HG02678 (cell line): ENCODE results near the gene HNRNPL.
A peak's percentile ranks its signal among the peaks of the same experiment; 100 is the strongest.
"Not testable (repeated sequence)": the region's sequence is repeated elsewhere in the genome, so short reads cannot be mapped to it uniquely, and the experiment has no call there.

Experiments
- ATAC-seq: cut with Tn5 transposase; IDR thresholded peaks from one replicate; pipeline ENCODE4 v1.9.1; 2021; ENCODE audit warnings: mild to moderate bottlenecking, moderate library complexity; ENCODE audit not compliant: unreplicated experiment

Gene HNRNPL

DNA sequence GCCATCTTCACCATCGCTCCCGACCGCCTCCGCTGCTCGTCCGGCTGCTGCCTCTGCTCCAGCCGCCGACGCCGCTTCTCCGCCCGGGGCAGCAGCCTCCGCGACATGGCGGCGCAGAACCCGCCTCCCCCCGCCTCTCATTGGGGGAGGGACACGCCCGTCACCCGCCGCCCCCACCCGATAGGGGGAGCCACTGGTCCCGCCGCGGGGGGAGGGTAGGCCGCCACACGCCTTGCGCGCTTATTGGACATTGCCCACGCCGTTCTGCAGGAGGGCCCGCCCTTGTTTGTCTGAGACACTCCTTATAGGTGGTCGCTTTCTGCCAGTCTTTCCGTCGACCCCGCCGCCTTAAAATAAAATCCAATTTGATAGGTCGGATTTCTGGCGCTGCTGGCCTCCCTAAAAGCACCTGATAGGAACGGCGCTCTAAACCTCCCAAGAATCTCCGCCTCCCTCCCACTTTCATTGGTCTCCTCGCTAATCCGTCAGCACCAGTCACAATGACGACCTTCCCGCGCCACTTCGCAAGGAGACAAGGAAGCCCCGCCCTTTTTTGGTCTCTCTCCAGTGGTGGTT, at the start of gene HNRNPL:
Gene HNRNPL (minus strand): TSS at position 127 of the 576 bp plus-strand sequence. CDS start 20 bp downstream, at position 107.
- ATAC-seq: peak; percentile 56

- ATAC-seq: no peak
These were observed 49.1 kb upstream of the HNRNPL start for GRCh38 chr19:38898788-38899446.

- ATAC-seq: no peak
These were observed 45.2 kb upstream of the HNRNPL start for GRCh38 chr19:38894968-38895367.

DNA sequence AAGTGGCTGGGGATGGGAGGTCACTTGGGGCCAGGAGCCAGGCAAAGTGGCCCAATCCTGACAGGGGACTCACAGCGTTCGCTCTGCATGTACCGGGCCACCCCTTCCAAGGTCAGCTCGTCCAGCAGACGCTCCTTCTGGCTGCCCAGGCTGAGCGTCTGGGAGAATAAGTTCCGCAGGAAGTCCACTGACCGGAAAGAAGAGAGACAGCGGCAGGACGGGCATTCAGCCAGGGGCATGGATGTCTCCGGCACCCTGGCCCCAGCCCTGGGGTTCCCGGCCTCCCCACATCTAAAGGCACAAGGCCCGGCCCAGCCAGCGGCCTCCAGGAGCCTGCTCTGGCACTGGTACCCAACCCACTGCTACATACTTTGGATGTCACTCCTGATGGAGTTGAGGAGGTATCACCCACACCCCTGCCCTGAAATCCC, 43.6 kb upstream of the HNRNPL start:
- no peak for ATAC-seq

DNA sequence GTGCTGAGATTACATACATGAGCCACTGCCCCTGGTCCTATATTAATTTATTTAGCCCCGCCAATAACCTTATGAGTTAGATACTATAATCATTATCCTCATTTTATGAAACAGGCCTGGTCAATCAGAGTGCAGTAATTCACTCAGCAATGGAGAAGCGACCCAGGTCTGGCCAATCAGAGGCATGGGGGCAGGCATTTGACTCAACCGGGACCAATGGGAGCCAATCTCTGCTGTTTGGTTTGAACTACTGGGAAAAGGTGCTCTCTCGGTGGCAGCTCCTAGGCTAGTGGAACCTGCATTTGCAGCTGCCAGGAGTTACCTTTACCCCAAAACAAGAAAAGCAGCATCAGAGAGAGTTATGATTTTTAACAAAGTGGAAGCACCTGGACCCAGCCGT, 43.1 kb upstream of the HNRNPL start:
- no peak for ATAC-seq

DNA sequence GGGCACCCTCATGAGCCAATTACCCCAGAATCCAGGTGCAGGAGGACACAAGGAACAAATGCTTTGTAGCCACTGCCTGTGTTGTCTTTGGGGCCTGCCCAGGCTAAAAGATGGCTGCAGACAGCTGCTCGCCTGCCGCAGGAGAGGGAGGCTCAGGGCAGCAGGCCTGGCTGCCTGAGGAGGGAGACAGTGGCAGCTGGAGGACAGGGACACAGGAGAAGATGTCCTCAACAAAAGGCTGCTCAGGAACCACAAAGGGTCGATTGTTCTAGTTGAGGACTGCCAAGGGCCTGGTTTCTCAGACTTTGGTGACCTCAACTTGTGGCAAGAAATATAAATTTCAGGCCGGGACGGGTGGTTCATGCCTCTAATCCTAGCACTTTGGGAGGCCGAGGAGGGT, 42.0 kb upstream of the HNRNPL start:
- ATAC-seq: no peak

- no peak for ATAC-seq
These were observed 40.9 kb upstream of the HNRNPL start for GRCh38 chr19:38890686-38891085.

DNA sequence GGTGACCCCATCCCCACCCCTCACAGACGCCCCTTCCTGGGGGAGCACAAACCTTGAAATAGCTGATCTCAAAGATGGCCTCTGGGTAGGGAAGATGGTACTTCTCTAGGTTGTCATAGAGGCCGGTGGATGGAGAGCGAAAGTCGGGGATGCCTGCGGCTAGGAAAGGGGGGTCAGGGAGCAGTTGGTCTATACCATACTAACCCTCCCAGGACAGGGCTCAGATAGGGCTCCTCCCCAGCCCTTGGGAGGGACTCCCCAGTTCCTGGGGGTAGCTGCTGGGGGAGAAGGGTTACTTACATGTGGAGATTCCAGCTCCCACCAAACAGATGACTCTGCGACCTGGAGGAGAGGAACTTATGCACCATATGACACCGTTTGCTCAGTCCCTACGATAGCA, 40.0 kb upstream of the HNRNPL start:
- ATAC-seq: no peak

- no peak for ATAC-seq
These were observed 39.1 kb upstream of the HNRNPL start for GRCh38 chr19:38888876-38889275.

DNA sequence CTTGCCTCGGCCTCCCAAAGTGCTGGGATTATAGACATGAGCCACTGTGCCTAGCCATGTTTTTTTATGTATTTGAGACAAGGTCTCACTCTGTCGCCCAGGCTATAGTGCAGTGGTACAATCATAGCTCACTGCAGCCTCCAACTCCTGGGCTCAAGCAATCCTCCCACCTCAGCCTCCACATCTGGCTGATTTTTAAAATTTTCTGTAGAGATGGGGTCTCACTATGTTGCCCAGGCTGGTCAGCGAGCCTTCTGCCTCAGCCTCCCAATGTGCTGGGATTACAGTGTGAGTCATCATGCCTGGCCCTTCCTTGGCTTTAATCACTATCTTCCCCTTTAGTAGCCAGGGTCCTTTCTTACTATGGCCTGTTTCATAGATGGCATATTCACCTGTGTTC, 34.9 kb upstream of the HNRNPL start:
- ATAC-seq: not testable (repeated sequence)

DNA sequence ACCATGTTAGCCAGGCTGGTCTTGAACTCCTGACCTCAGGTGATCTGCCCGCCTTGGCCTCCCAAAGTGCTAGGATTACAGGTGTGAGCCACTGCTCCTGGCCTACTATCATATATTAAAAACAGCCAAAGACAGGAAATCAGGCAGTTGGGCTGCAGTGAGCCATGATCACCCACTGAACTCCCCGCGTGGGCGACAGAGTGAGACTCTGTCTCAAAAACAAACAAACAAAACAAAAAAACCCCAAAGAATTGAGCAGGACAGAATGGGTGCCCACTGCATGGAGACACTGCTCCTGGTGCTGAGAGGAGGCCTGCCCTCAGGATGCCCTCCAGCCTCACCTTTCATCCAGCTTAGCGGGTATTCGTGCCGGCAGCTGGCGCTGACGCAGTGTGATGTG, 33.5 kb upstream of the HNRNPL start:
- no peak for ATAC-seq

GRCh38 chr19:38880882-38881609, 31.3 kb upstream of the HNRNPL start:
- no peak for ATAC-seq

DNA sequence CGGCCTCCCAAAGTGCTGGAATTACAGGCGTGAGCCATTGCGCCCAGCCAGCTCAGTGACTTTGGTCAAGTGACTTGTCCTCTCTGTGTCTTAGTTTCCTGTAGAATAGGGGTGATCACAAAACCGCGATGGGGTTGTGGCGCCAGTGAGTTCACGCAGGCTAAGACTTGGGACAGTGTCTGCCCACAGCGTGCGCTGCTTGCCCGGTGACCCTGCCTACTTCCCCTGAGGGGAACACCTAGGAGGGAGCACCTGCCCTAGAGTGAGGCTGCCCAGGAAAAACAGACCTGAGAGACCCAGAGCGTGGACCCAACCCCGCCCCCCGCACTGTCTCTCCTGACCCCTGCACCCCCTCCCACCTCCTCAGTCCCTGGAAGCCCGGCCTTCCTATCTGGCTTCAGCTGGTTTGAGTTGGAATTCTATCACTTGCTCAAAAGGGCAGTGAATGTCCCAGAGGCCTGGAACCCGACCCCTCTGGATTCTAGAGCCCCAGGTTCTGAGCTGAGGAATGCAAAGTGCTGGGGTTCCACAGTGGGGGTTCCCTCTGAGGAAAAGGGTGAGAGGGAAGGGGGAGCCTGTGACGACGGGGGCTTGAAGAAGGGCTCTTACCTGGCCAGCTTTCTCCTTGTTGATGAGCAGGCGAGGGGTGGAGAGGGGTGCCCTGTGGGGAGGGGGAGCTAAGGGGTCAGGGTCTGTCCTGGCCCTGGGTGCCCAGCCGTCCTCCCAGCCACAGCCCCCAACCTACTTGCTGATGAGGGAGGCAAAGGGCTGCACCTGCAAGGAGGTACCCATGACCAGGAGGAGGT, 30.5 kb upstream of the HNRNPL start:
- no peak for ATAC-seq

DNA sequence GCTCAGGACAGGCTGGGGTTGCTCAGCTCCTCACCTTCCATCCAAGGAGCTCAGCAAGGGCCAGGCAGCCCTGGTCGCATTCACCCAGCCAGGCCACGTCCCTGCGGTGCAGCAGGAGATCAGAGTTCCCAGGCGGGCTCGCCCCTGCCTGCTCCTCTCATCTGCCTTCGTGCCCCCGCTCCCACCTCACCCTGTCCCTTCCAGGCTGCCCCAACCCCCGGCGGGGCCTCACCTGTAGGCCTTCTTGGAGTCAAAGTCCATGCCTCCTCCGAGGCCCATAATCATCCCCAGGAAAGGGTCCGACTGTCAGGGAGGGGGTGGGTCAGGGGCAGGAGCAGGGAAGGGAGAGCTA, 29.6 kb upstream of the HNRNPL start:
- ATAC-seq: no peak

DNA sequence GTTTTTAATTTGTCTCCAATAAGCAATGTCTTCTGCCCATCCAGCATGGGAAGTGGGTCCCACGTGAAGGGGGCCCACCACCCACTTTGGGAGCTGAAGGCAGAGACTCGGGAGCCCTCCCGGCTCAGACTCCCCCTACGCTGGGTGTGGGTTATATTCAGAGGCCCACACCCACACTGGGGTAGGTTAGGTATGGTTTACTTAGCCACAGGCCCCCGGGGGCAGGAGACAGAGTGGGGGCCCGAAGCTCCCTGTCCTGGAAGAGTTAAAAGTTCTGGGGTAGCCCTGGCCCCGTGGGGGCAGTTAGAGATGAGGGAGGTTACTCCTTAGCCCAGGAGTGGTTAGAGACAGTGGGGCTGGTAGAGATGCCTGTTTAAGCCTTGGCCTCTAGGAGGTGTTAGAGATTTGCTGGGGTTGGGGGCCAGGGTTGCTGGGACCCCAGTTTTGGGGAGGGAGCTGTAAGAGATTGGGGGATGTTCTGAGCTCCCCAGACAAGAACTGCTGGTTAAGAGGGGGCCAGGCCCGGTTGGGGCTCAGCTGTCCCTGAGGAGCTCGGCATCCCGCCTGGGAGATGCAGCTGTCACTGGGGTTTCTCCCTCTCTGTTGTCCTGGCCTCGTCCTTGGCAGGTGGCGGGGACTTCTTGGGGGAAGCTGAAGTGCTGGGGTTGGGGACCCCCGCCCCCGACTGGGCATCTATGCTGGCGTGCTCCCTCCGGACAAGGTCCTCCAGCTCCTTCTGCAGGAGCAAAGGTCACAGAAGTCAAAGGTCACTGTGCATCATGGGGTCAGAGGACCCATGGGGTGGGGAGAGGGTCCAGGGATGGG, 29.0 kb upstream of the HNRNPL start:
- ATAC-seq: no peak

DNA sequence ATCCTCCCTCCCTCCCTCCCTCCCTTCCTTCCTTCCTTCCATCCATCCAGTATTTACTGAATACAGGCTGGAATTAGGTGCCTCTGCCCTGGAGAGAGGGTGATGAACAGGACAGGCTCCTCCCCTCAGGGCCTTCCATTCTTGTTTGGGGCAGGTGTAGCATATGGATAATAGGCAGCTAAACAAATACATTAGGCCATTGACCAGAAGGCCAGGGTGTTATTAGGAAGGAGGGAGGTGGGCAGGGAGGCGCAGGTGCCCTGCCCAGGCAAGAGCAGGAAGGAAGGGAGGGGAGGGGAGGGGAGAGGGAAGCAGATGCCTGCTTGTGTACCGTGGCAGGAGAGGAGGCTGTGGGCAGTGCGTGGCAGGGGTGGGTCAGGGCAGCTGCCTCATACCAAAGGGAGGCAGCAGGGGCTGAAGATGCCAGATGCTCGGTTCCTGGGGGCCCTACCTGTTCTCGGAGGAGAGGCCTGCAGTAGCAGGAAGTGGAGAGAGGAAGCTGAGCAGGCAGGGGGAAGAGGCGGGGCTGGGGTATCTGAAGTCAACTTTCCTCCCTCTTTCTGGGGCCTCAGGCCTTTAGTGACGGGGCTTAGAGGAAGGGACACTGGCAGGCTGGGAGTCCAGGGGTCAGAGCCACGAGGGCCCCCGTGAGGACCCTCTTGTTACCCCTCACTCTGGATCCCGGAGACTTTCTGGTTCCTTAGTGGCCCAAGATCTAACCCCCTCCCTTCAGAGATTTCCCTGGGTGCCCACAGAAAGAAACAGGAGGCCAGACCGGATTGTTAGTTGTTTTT, 28.2 kb upstream of the HNRNPL start, which contains the start of gene RINL:
Gene RINL (minus strand): TSS at position 495 of the 794 bp plus-strand sequence. CDS start 1,533 bp downstream, outside the sequence.
- peak; percentile 68 for ATAC-seq

GRCh38 chr19:38875656-38876395, 26.0 kb upstream of the HNRNPL start:
- no peak for ATAC-seq

- ATAC-seq: not testable (repeated sequence)
These were observed 23.6 kb upstream of the HNRNPL start for GRCh38 chr19:38873400-38873799.

DNA sequence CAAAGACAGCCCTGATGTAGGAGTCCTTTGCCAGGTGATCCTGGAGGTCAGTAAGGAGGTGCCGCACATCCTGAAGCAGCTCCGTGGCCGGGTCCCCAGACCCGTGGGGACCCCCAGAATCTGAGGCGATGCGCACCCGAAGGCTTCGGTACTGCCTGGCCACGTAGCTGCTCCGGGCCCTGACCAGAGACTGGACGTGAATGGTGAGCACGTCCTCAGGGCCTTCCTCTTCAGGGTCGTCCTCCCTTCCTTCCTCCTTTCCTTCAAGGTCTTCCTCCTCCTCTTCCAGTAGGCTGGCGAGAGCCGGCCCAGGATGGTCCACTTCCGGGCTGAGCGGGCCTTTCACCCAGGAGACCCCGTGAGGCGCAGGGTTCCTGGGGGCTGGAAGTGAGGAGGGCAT, 20.8 kb upstream of the HNRNPL start:
- no peak for ATAC-seq
